Dermis microvascular lymphatic vessel endothelial cell (primary cell): Measurements from ENCODE around the gene HM13. TPM values are rescaled to one million over a fixed set of nuclear protein-coding genes. Genes with fewer than 3 reads are reported as not detected.
"Not testable (repeated sequence)": the region's sequence is repeated elsewhere in the genome, so short reads cannot be mapped to it uniquely, and the experiment has no call there.

Source experiments
- DNase-seq, 2 donors: peaks; one replicate each; pipeline versions ENCODE4 v3.0.0 to v3.0.0-alpha.2; 2010; ENCODE audit warnings: low read depth in 2 of 2
- total RNA-seq: library from RNA; depleted of rRNA; stranded (reverse); fragments of >200 nt; gene quantifications from 2 replicates; pipeline ENCODE4 v1.2.1, GENCODE V29; 2014

The HM13 gene
- total RNA-seq, 1 donor from 2014 or later = 31.1 TPM

GRCh38 chr20:31542201-31542842 is 28.1 kb downstream of the HM13 start:
- no peak for DNase-seq

DNA sequence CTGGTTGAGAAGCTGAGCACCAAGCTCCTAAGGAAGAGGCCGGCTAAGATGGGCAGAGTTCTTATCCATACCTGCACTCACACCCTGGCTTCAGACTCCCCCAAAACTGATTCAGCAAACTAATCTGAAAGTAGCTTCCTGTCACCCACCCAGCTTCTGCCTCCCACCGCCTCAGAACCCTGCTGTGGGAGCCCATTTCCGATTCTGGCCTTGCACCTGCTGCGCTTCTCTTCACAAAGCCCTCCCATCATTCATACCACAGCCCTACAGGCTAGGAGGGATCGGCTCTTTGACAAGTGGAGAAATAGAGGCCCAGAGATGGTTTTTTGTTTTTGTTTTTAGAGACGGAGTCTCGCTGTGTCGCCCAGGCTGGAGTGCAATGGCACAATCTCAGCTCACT is 28.7 kb downstream of the HM13 start:
- no peak for DNase-seq

GRCh38 chr20:31543966-31544598 is 29.8 kb downstream of the HM13 start:
- DNase-seq = peak in 1 of 2 donors; percentile 27

- no peak for DNase-seq
Measured at GRCh38 chr20:31544600-31544999, 30.4 kb downstream of the HM13 start.

DNA sequence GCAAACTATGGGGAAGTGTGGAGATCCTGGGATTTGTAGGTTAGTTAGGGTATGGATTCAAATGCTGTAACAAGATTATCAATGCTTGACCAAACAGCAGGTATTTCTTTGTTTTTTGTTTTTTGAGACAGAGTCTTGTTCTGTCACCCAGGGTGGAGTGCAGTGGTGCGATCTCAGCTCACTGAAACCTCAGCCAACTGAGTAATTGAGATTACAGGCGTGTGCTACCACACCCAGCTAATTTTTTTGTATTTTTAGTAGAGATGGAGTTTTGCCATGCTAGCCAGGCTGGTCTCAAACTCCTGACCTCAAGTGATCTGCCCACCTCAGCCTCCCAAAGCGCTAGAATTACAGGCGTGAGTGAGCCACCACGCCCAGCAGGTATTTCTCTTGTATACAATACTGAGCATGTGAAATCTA is 31.4 kb downstream of the HM13 start:
- not testable (repeated sequence) for DNase-seq

DNA sequence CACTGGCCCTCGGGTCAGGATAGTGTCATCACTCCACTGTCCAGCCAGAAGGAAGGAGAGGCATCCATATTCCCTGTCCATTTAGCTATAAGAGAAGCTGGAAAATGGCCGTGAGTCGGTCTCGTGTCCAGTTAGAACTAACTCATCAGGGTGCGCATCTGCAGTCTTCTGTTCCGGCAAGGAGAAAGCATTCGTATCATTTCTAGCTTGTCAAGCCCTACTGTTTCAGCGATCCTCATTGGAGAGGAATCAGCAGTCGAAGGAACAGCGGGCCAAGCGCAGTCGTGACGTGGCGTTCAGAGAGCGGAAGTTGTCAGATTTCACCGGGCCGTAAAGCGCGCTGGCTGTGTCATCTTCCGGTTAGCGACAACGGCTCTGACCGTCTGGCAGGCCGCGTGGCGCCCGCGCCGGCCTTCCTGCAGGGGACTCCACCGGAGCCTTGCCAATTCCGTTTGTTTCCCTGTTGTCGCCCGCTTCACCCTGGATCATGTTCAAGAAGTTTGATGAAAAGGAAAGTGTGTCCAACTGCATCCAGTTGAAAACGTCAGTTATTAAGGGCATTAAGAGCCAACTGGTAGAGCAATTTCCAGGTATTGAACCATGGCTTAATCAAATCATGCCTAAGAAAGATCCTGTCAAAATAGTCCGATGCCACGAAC is 32.9 kb downstream of the HM13 start:
- DNase-seq = peak; percentile 85 to 94

DNA sequence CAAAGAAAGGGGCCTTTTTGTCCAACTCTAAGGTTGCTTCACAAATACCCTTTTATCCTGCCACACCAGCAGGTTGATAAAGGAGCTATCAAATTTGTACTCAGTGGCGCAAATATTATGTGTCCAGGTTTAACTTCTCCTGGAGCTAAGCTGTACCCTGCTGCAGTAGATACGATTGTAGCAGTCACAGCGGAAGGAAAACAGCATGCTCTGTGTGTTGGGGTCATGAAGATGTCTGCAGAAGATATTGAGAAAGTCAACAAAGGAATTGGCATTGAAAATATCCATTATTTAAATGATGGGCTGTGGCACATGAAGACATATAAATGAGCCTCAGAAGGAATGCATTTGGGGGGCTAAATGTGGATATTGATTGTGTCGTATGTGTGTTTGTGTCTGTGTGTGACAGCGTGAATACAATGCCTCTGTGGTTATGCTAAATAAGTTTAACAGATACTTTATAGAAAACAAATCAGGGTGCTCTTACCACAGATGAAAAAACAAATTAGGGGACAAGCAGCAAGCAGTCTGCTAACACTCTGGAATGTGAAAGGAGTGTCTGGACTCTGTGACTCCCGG is 33.6 kb downstream of the HM13 start:
- peak in 1 of 2 donors; percentile 43 for DNase-seq

DNA sequence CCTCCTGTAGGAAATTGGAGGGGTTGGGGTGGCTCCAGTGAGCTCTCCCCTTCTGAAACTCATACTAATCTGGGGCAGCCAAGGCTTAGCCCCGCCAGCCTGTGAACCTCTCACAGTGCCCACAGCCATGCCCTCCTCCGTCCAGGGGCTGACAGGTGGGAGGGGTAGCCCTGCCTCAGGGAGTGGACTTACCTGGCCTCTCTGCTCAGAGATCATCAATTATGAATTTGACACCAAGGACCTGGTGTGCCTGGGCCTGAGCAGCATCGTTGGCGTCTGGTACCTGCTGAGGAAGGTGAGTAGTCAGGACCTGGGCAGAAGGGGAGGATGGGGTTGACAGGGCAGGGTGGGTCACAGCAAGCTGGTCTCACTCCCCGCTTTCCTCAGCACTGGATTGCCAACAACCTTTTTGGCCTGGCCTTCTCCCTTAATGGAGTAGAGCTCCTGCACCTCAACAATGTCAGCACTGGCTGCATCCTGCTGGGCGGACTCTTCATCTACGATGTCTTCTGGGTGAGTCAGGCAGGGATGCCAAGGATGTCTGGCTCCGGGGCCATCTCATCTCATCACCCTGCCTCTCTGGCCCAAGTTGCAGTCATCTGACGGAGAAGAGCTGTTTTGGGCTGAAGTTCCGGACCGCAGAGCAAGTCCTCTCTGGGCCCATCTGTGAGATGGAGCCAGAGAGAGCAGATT is 34.7 kb downstream of the HM13 start:
- no peak for DNase-seq

GRCh38 chr20:31549513-31549880 is 35.3 kb downstream of the HM13 start:
- DNase-seq = no peak

- no peak for DNase-seq
Measured at GRCh38 chr20:31550099-31550498, 35.9 kb downstream of the HM13 start.

DNA sequence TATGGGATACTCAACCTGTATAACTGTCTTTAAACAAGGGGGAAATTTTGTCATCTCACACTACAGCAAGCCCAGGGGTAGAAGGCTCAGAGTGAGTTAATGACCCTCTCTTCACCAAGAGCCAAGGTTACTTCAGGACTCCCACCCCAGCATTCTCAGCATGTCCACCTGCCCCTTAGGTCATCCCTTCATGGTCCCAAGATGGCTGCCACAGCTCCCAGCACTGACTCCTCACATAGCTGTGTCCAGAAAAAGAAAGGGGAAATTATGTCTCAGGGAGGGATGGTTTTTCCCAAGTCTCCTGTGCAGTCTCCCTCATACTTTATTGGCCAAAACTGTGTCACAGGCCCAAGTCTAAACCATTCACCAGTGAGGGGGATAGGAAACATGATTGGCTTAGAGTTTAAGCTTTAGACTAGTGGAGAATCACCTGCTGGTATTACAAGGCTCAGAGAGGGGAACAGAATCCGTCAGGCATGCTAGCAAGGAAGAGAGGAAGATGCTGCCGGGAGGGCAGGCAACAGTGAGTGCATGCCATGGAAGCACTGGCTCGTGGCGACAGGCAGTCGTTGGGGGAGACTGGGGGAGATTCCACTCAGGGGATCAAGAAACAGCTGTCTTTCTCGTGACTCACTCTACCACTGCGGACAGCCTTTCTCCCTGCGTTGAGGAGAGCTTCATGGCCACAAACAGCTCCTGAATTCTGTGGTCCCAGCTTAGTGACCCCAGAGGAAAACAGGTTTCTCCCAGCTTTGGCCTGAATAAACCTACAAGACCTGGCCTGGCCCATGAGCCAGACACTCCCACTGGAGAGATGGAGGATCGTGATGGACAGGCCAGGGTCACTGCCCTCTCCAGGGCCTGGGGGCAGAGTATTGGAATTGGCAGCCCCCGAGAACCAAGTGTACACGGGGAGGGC is 37.2 kb downstream of the HM13 start:
- DNase-seq = no peak

DNA sequence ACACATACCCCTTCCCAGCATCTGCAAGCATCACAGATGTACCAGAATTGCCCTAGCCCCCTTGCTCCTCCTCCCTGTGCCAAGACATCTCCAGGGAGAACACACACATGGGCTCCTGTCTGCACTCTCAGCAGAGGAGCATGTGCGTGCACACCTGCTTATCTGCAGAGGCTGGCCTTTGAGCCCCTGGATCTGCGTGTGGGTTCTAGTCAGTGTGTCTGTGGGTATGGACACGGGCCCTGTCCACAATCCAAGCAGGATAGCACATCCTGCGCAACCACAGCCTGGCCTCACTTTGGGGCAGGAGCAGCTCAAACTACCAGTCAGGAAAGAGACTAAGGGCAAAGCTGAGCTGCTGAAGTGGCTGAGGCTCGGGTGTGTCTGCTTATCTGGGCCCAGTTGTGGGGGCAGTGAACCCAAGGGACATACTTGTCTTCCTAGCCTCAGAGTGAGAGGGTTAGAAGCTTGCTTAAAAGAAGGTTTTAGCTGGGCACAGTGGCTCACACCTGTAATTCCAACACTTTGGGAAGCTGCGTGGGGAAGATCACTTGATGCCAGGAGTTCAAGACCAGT is 41.0 kb downstream of the HM13 start:
- DNase-seq = no peak

- DNase-seq = no peak
Measured at GRCh38 chr20:31559704-31560093, 45.5 kb downstream of the HM13 start.

DNA sequence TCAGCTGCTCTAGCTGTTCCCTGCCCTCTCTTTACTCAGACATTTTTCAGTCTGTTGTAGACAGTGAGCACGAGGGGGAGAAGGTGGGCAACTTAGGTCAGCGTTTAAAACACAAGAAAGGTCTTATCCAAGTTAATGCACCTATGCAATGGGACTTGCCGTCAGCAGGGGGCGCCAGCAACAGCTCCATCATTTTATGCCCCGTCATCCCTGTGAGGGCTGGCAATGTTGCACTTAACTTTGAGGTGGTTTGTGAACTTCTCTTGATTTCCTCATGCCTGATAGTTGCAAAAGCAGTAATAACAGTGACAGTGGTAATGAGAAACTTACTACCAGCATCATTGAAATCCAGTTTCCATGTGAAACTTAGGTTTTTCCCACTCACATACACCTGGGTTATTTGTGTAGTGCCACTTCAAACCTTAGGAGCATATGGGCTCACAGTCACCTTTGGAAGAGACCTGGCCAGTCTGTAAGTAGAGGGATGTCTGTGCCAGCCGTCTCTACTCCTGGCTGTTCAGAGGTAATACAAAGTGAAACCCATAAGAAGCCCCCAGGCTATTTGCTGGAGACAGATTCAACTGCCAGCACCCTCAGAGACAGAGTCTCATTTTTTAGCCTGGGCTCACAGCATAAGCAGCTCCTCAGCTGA is 46.0 kb downstream of the HM13 start:
- DNase-seq = peak; percentile 57 to 68

- DNase-seq = peak; percentile 86 to 95
Measured at GRCh38 chr20:31560746-31561598, 46.7 kb downstream of the HM13 start.

- DNase-seq = no peak
Measured at GRCh38 chr20:31562241-31562640, 48.0 kb downstream of the HM13 start.

GRCh38 chr20:31564284-31564683 is 50.0 kb downstream of the HM13 start:
- no peak for DNase-seq

GRCh38 chr20:31565699-31566318 is 51.6 kb downstream of the HM13 start:
- no peak for DNase-seq

GRCh38 chr20:31566319-31566657 is 52.0 kb downstream of the HM13 start:
- DNase-seq = no peak
